Measurements from ENCODE around the gene HES1.

HES1 gene

GRCh38 chr3:194135806-194136518, at the start of gene HES1:
Gene HES1, plus strand, starts transcription at chr3:194136148. Its CDS starts 233 bp downstream, at chr3:194136381.
- H3K9me3 ChIP-seq (ENCODE audit: insufficient read depth, low read length), result no peaks in the 10 kb centered on the region
- no peaks in the 10 kb centered on the region for H3K36me3 ChIP-seq (replicated peaks; ENCODE audit: low read depth, low read length)
- peak within 1 kb of the TSS; percentile 97 for H3K4me2 ChIP-seq (ENCODE audit: low read length)
- H3K9ac ChIP-seq (ENCODE audit: low read length), result peak within 1 kb of the TSS; percentile 79
- H3K4me3 ChIP-seq (ENCODE audit: low read length), result peak within 1 kb of the TSS; percentile 77
- peak within 1 kb of the TSS; percentile 73 for H2AFZ ChIP-seq (ENCODE audit: low read depth, low read length)
- no peaks in the 10 kb centered on the region for H4K20me1 ChIP-seq (ENCODE audit: insufficient read depth, low read length)
- peaks cover 42% of the 10 kb centered on the region for H3K4me1 ChIP-seq (ENCODE audit: low read length)
- TF ChIP-seq CTCF (IDR thresholded peaks at IDR 0.05; ENCODE audit: low read depth, low read length) (no peak), EZH2phosphoT487 (IDR thresholded peaks at IDR 0.05; ENCODE audit: low read depth) (no peak)
- H3K27ac ChIP-seq (ENCODE audit: low read length), result peak within 1 kb of the TSS; percentile 54; the same call in 1 of the 2 replicates
- H3K79me2 ChIP-seq (ENCODE audit: low read length), result no peaks in the 10 kb centered on the region
- H3K27me3 ChIP-seq (ENCODE audit: low read depth, low read length), result peaks cover 52% of the 10 kb centered on the region

GRCh38 chr3:194086388-194087075, 49.4 kb upstream of the HES1 start:
- no peaks in the 10 kb centered on the region for H3K36me3 ChIP-seq (replicated peaks; ENCODE audit: low read depth, low read length)
- H2AFZ ChIP-seq (ENCODE audit: low read depth, low read length), result no peak overlapping the region
- no peaks in the 10 kb centered on the region for H3K9me3 ChIP-seq (ENCODE audit: insufficient read depth, low read length)
- H3K9ac ChIP-seq (ENCODE audit: low read length), result no peak overlapping the region
- H3K27ac ChIP-seq (ENCODE audit: low read length), result no peak overlapping the region
- H3K4me1 ChIP-seq (ENCODE audit: low read length), result peaks cover 64% of the 10 kb centered on the region
- TF ChIP-seq CTCF (IDR thresholded peaks at IDR 0.05; ENCODE audit: low read depth, low read length) (no peak), EZH2phosphoT487 (IDR thresholded peaks at IDR 0.05; ENCODE audit: low read depth) (no peak)
- H3K4me2 ChIP-seq (ENCODE audit: low read length), result no peak overlapping the region
- no peak overlapping the region for H3K4me3 ChIP-seq (ENCODE audit: low read length)
- peaks cover 72% of the 10 kb centered on the region for H3K27me3 ChIP-seq (ENCODE audit: low read depth, low read length)
- H3K79me2 ChIP-seq (ENCODE audit: low read length), result no peaks in the 10 kb centered on the region
- no peaks in the 10 kb centered on the region for H4K20me1 ChIP-seq (ENCODE audit: insufficient read depth, low read length)

GRCh38 chr3:194087280-194087679, 48.7 kb upstream of the HES1 start:
- Histone ChIP-seq H3K27me3 (ENCODE audit: low read depth, low read length) (peaks cover 66% of the 10 kb centered on the region), H2AFZ (ENCODE audit: low read depth, low read length) (no peak overlapping the region), H3K36me3 (replicated peaks; ENCODE audit: low read depth, low read length) (no peaks in the 10 kb centered on the region), H3K4me1 (ENCODE audit: low read length) (peaks cover 65% of the 10 kb centered on the region), H3K4me3 (ENCODE audit: low read length) (no peak overlapping the region), H4K20me1 (ENCODE audit: insufficient read depth, low read length) (no peaks in the 10 kb centered on the region), H3K9me3 (ENCODE audit: insufficient read depth, low read length) (no peaks in the 10 kb centered on the region), H3K27ac (ENCODE audit: low read length) (no peak overlapping the region), H3K4me2 (ENCODE audit: low read length) (no peak overlapping the region), H3K79me2 (ENCODE audit: low read length) (no peaks in the 10 kb centered on the region), H3K9ac (ENCODE audit: low read length) (no peak overlapping the region)
- TF ChIP-seq EZH2phosphoT487 (IDR thresholded peaks at IDR 0.05; ENCODE audit: low read depth) (no peak), CTCF (IDR thresholded peaks at IDR 0.05; ENCODE audit: low read depth, low read length) (no peak)

Data from OCI-LY3 (cell line).